Liver (tissue), 9 donors: Measurements from ENCODE around the gene SLC35B1. TPM values are rescaled to one million over a fixed set of nuclear protein-coding genes. Genes with fewer than 3 reads are reported as not detected.
A peak's percentile ranks its signal among the peaks of the same experiment; 100 is the strongest.

Experiments used
- DNase-seq: peaks from one replicate; pipeline ENCODE4 v3.0.0-alpha.2; 2017; ENCODE audit warnings: low spot score
- H3K27ac ChIP-seq, 2 donors: one replicate each; pipeline ENCODE4 v1.7.0; 2013; ENCODE audit warnings: inconsistent platforms in 2 of 2, low read length in 2 of 2, control low read depth in 1 of 2, low read depth in 1 of 2, mild to moderate bottlenecking in 1 of 2
- H3K27me3 ChIP-seq, 4 donors: one replicate each; pipeline versions ENCODE4 v1.6.1 to v1.7.0; 2013; ENCODE audit warnings: low read length in 3 of 4, inconsistent platforms in 1 of 4, mild to moderate bottlenecking in 1 of 4, moderate library complexity in 1 of 4; ENCODE audit not compliant: control insufficient read depth in 4 of 4, insufficient read depth in 4 of 4
- H3K36me3 ChIP-seq, 4 donors: one replicate each; pipeline versions ENCODE4 v1.6.1 to v1.7.0; 2013; ENCODE audit warnings: low read length in 3 of 4, mild to moderate bottlenecking in 3 of 4, low read depth in 1 of 4, moderate library complexity in 1 of 4; ENCODE audit not compliant: control insufficient read depth in 4 of 4, insufficient read depth in 3 of 4
- H3K4me1 ChIP-seq, 4 donors: one replicate each; pipeline versions ENCODE4 v1.6.1 to v1.7.0; 2013; ENCODE audit warnings: low read length in 3 of 4, mild to moderate bottlenecking in 3 of 4, moderate library complexity in 1 of 4; ENCODE audit not compliant: control insufficient read depth in 4 of 4, insufficient read depth in 4 of 4
- H3K4me3 ChIP-seq, 3 donors: one replicate each; pipeline versions ENCODE4 v1.6.1 to v1.7.0; 2013; ENCODE audit warnings: low read length in 3 of 3, control low read depth in 1 of 3, low read depth in 1 of 3, mild to moderate bottlenecking in 1 of 3
- H3K9ac ChIP-seq, 2 donors: one replicate each; pipeline ENCODE4 v1.7.0; 2013; ENCODE audit warnings: low read length in 2 of 2, mild to moderate bottlenecking in 2 of 2, moderate library complexity in 2 of 2, control low read depth in 1 of 2, low read depth in 1 of 2
- H3K9me3 ChIP-seq, 4 donors: one replicate each; pipeline versions ENCODE4 v1.6.1 to v1.7.0; 2013; ENCODE audit warnings: low read length in 3 of 4; ENCODE audit not compliant: control insufficient read depth in 4 of 4
- ATF3 ChIP-seq: IDR thresholded peaks from 2 replicates; pipeline ENCODE4 v1.6.1; 2016; ENCODE audit warnings: antibody characterized with exemption
- EGR1 ChIP-seq, 2 donors: IDR thresholded peaks; 2 replicates each; pipeline ENCODE4 v1.6.1; 2016 to 2018; ENCODE audit warnings: antibody characterized with exemption in 2 of 2, low read depth in 2 of 2
- FOXA1 ChIP-seq: IDR thresholded peaks from 2 replicates; pipeline ENCODE4 v1.6.1; 2016; ENCODE audit warnings: antibody characterized with exemption
- FOXA2 ChIP-seq: IDR thresholded peaks from 2 replicates; pipeline ENCODE4 v1.6.1; 2016; ENCODE audit warnings: antibody characterized with exemption
- GABPA ChIP-seq, 2 donors: IDR thresholded peaks in 1 of 2; conservative IDR thresholded peaks in 1 of 2; 2 replicates each; pipeline ENCODE4 v1.6.1; 2016; ENCODE audit warnings: antibody characterized with exemption in 2 of 2, mild to moderate bottlenecking in 1 of 2, moderate library complexity in 1 of 2
- HNF4A ChIP-seq, 2 donors: conservative IDR thresholded peaks; 2 replicates each; pipeline ENCODE4 v1.6.1; 2016; ENCODE audit warnings: antibody characterized with exemption in 2 of 2, mild to moderate bottlenecking in 2 of 2
- HNF4G ChIP-seq: IDR thresholded peaks from 2 replicates; pipeline ENCODE4 v1.6.1; 2016; ENCODE audit warnings: antibody characterized with exemption
- JUND ChIP-seq, 2 donors: IDR thresholded peaks; 2 replicates each; pipeline ENCODE4 v1.6.1; 2016; ENCODE audit warnings: antibody characterized with exemption in 2 of 2
- NR2F2 ChIP-seq: IDR thresholded peaks from 2 replicates; pipeline ENCODE4 v1.6.1; 2016; ENCODE audit warnings: antibody characterized with exemption
- RAD21 ChIP-seq, 2 donors: IDR thresholded peaks; 2 replicates each; pipeline ENCODE4 v1.6.1; 2016; ENCODE audit warnings: antibody characterized with exemption in 2 of 2, mild to moderate bottlenecking in 2 of 2
- REST ChIP-seq: IDR thresholded peaks from 2 replicates; pipeline ENCODE4 v1.6.1; 2016; ENCODE audit warnings: antibody characterized with exemption, mild to moderate bottlenecking
- RXRA ChIP-seq, 2 donors: IDR thresholded peaks; 2 replicates each; pipeline ENCODE4 v1.6.1; 2017 to 2018; ENCODE audit warnings: antibody characterized with exemption in 2 of 2, mild to moderate bottlenecking in 1 of 2
- SP1 ChIP-seq: IDR thresholded peaks from 2 replicates; pipeline ENCODE4 v1.6.1; 2018; ENCODE audit warnings: antibody characterized with exemption, mild to moderate bottlenecking
- TAF1 ChIP-seq: conservative IDR thresholded peaks from 2 replicates; pipeline ENCODE4 v1.6.1; 2016; ENCODE audit warnings: antibody characterized with exemption, mild to moderate bottlenecking
- YY1 ChIP-seq: IDR thresholded peaks from 2 replicates; pipeline ENCODE4 v1.6.1; 2016; ENCODE audit warnings: antibody characterized with exemption, mild to moderate bottlenecking
- WGBS: extraction: QIAGEN DNeasy Blood & Tissue Kit; methylation state at CpG from one replicate; pipeline ENCODE4 v1.1.7; 2013; 5-methylcytosine and 5-hydroxymethylcytosine counted together
- polyA plus RNA-seq, 2 donors: library from polyadenylated mRNA; stranded (reverse) in 1 of 2; unstranded in 1 of 2; fragments of 200-250 nt in 1 of 2; fragments of >200 nt in 1 of 2; fragmentation: Nextera tagmentation in 1 of 2; extraction: Ambion mirVana in 1 of 2; gene quantifications; one replicate each; pipeline versions ENCODE4 v1.2.1 to v1.2.3, GENCODE V29; 2013 to 2015
- total RNA-seq, 2 donors: library from RNA; depleted of rRNA; stranded (reverse); fragments of >200 nt; gene quantifications; one replicate each; pipeline ENCODE4 v1.2.3, GENCODE V29; 2014
- TF ChIP-seq, protein P1 (sequence below): fragments of 150-350 bp; IDR thresholded peaks from 2 replicates; pipeline ENCODE4 v1.5.1; 2017; ENCODE audit warnings: improper control_type of control experiment, low read depth, low read length; ENCODE audit not compliant: missing input control
- TF ChIP-seq, protein P2 (sequence below): IDR thresholded peaks from 2 replicates; pipeline ENCODE4 v1.6.1; 2016; ENCODE audit warnings: antibody characterized with exemption
- TF ChIP-seq, protein P3 (sequence below): IDR thresholded peaks from 2 replicates; pipeline ENCODE4 v1.6.1; 2016; ENCODE audit warnings: antibody characterized with exemption
- donor health status: healthy.
- donor health status: healthy.
- donor health status: healthy.
- donor health status: healthy.
- donor health status: healthy.

Gene SLC35B1
- total RNA-seq, result 10 to 100 TPM; 29.8 to 90.1 TPM
- 10 to 100 TPM; 67.0 to 86.5 TPM for polyA plus RNA-seq

DNA sequence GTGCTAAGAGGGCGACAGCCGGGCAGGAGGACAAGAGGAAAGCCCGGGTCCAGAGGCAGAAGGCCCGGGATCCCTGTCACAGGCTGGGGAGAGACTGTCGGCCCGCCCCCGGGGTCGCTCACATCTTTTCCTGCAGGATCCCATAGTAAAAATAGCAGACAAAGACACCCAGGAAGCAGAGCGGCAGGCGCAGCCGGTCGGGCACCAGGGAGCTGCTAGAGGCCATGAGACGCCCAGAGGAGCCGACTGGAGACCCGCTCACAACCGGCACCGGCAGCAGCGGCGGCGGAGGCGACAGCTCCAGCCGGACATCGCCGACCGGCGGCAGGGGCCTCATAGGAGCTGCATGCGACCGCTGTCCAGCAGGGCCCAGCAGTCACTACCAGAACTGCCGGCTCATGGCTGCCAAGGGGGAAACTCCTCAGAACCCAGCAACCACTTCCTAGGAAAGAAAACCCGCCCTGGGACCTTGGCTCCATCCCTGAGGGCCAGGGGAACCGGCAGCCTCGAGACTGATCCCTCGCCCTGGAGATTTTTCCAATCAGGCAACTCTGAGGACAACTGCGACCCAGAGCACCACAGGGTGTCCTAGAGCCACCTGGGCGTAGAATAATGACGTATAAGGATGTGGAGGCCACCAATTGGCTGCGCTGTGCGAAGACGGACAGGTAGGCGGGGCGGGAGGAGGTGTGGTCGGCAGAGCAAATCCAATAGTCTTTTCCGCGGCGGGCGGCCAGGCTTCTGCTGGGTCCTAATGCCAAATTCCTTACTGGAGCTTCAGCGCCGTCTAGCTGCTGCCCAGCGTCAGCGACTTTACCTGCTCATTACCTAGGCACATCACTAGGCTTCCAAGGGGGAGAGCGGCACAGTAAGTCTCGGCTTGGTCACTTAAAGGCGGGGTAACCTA, at the start of gene SLC35B1:
TSS of gene SLC35B1 (minus strand) at position 357 of the 907 bp plus-strand sequence. CDS start at position 226, 131 bp downstream.
- DNase-seq, result peak; percentile 98
- Histone ChIP-seq H3K4me1 (peaks cover 8 to 38% (median 30%) of the 10 kb centered on the region in 4 donors), H3K4me3 (peak within 1 kb of the TSS; percentile 82 to 95 (median 94)), H3K9me3 (no peaks in the 10 kb centered on the region), H3K9ac (peak within 1 kb of the TSS; percentile 84 to 96), H3K36me3 (peaks cover 3 to 38% (median 22%) of the 10 kb centered on the region in 4 donors), H3K27me3 (no peaks in the 10 kb centered on the region), H3K27ac (peak within 1 kb of the TSS; percentile 91 to 99)
- WGBS, result under 1% methylated on average over 53 of the region's 53 CpGs
- TF ChIP-seq HNF4A (conservative IDR thresholded peaks at IDR 0.05) (peak in 1 of 2 donors; percentile 12), HNF4G (no peak), NR2F2 (peak; percentile 44), TAF1 (peak; percentile 49), RAD21 (IDR thresholded peaks at IDR 0.05) (peak; percentile 77 to 83), ATF3 (peak; percentile 28), EGR1 (IDR thresholded peaks at IDR 0.05; ENCODE audit: low read depth in 2 of 2) (peak in 1 of 2 donors; percentile 20), YY1 (peak; percentile 92), SP1 (peak; percentile 90), FOXA1 (peak; percentile 23), RXRA (IDR thresholded peaks at IDR 0.05) (peak; percentile 56 to 63), GABPA (IDR thresholded peaks at IDR 0.05 in 1 of 2, conservative IDR thresholded peaks at IDR 0.05 in 1 of 2) (peak in 1 of 2 donors; percentile 72), REST (peak; percentile 96), JUND (IDR thresholded peaks at IDR 0.05) (peak in 1 of 2 donors; percentile 19), FOXA2 (no peak)
- TF ChIP-seq, protein P1, sequence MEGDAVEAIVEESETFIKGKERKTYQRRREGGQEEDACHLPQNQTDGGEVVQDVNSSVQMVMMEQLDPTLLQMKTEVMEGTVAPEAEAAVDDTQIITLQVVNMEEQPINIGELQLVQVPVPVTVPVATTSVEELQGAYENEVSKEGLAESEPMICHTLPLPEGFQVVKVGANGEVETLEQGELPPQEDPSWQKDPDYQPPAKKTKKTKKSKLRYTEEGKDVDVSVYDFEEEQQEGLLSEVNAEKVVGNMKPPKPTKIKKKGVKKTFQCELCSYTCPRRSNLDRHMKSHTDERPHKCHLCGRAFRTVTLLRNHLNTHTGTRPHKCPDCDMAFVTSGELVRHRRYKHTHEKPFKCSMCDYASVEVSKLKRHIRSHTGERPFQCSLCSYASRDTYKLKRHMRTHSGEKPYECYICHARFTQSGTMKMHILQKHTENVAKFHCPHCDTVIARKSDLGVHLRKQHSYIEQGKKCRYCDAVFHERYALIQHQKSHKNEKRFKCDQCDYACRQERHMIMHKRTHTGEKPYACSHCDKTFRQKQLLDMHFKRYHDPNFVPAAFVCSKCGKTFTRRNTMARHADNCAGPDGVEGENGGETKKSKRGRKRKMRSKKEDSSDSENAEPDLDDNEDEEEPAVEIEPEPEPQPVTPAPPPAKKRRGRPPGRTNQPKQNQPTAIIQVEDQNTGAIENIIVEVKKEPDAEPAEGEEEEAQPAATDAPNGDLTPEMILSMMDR, result peak; percentile 68
- TF ChIP-seq, protein P2, sequence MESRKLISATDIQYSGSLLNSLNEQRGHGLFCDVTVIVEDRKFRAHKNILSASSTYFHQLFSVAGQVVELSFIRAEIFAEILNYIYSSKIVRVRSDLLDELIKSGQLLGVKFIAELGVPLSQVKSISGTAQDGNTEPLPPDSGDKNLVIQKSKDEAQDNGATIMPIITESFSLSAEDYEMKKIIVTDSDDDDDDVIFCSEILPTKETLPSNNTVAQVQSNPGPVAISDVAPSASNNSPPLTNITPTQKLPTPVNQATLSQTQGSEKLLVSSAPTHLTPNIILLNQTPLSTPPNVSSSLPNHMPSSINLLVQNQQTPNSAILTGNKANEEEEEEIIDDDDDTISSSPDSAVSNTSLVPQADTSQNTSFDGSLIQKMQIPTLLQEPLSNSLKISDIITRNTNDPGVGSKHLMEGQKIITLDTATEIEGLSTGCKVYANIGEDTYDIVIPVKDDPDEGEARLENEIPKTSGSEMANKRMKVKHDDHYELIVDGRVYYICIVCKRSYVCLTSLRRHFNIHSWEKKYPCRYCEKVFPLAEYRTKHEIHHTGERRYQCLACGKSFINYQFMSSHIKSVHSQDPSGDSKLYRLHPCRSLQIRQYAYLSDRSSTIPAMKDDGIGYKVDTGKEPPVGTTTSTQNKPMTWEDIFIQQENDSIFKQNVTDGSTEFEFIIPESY, result peak; percentile 82
- TF ChIP-seq, protein P3, sequence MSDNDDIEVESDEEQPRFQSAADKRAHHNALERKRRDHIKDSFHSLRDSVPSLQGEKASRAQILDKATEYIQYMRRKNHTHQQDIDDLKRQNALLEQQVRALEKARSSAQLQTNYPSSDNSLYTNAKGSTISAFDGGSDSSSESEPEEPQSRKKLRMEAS, result peak; percentile 65
